Transverse colon (tissue), 3 donors: ENCODE results near the gene CFAP73.

ENCODE experiments used
- CTCF ChIP-seq, 5 experiments: fragments of 200-600 bp in 3 of 5; fragments of 450-650 bp in 2 of 5; sonication (generic) in 3 of 5; IDR thresholded peaks; 1 replicate in 2 of 5; 2 replicates in 3 of 5; pipeline ENCODE4 v1.5.1; 2016 to 2017; ENCODE audit warnings: antibody characterized with exemption in 5 of 5, inconsistent platforms in 3 of 5, mild to moderate bottlenecking in 2 of 5, moderate library complexity in 1 of 5
- EP300 ChIP-seq: sonication (generic); formaldehyde crosslinking; IDR thresholded peaks from one replicate; pipeline ENCODE4 v1.6.1; 2017; ENCODE audit warnings: antibody characterized with exemption, low read depth
- POLR2A ChIP-seq: fragments of 450-650 bp; IDR thresholded peaks from one replicate; pipeline ENCODE4 v1.6.1; 2016; ENCODE audit warnings: antibody characterized with exemption, mild to moderate bottlenecking, moderate library complexity

GRCh38 chr12:113137861-113138783 lies 11.4 kb upstream of the CFAP73 start:
- TF ChIP-seq CTCF (IDR thresholded peaks at IDR 0.05): no peak
- no peak for TF ChIP-seq POLR2A
- no peak for TF ChIP-seq EP300
